ENCODE measurements around the gene SHISA3. TPM values are rescaled to one million over a fixed set of nuclear protein-coding genes. Genes with fewer than 3 reads are reported as not detected.

The SHISA3 gene
- total and polyA plus RNA-seq, 2 of the 8 experiments (the other 6 are each of a cell fraction or from before 2014, with no cell fraction given), result 2.0 to 9.3 TPM

DNA sequence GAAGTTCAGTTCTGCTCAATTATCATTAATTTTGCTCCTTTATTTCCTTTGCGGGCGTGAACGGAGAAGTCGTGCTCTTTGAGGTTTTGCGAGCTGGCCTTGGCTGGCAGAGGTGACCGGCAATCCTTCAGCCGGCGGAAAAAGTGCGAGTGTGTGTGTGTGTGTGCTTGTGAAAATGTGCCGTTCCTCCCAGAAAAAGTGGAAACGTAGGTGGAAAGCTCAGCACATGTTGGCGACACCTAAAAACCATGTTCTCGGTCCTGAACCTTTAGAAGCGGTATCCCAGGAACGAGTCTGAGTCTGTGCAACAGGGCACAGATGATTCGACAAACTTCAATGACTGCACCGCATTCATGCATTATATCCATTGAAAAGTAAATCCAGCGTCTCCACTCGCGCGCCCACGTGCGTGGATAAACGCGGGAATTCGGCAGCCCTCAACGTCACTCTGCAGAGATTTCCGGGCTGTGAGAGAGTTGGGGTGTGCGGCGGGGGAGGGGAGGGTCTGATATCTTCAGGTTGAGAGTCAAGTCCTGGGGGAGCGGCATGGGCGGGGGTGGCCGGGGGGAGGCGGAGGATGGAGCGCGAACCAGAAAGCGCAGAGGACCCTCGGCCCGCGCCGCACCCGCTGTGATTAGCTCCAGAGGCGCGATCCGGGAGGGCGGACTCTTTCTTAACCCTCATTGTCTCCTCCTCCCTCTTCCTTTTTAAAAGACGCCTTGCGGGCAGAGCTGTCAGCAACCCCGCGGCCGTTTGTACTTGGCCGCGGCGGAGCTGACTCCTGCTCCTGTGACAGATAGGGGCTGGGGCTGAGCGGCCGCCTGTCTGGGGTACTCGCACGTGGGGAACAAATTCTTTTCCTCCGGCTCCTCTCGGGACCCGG lies at the start of gene SHISA3 (continued):
- peak; percentile 37; the same call in 1 of the 2 replicates for TF ChIP-seq BACH1 (IDR thresholded peaks at IDR 0.05; ENCODE audit: low read length)
- no peak for TF ChIP-seq TAF1 (IDR thresholded peaks at IDR 0.05; ENCODE audit: low read depth, low read length)
- TF ChIP-seq E2F6 (IDR thresholded peaks at IDR 0.05), result peak; percentile 96
- TF ChIP-seq, protein P1, sequence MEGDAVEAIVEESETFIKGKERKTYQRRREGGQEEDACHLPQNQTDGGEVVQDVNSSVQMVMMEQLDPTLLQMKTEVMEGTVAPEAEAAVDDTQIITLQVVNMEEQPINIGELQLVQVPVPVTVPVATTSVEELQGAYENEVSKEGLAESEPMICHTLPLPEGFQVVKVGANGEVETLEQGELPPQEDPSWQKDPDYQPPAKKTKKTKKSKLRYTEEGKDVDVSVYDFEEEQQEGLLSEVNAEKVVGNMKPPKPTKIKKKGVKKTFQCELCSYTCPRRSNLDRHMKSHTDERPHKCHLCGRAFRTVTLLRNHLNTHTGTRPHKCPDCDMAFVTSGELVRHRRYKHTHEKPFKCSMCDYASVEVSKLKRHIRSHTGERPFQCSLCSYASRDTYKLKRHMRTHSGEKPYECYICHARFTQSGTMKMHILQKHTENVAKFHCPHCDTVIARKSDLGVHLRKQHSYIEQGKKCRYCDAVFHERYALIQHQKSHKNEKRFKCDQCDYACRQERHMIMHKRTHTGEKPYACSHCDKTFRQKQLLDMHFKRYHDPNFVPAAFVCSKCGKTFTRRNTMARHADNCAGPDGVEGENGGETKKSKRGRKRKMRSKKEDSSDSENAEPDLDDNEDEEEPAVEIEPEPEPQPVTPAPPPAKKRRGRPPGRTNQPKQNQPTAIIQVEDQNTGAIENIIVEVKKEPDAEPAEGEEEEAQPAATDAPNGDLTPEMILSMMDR (IDR thresholded peaks at IDR 0.05; ENCODE audit: control extremely low read depth in 1 of 3, insufficient read depth in 1 of 3, low read depth in 1 of 3, low read length in 3 of 3), result no peak
- TF ChIP-seq ASH2L (IDR thresholded peaks at IDR 0.05; ENCODE audit: low read length), result no peak
- TF ChIP-seq SUZ12 (IDR thresholded peaks at IDR 0.05; ENCODE audit: low read length), result peak; percentile 85
- no peak for TF ChIP-seq SP1 (IDR thresholded peaks at IDR 0.05; ENCODE audit: low read depth, low read length)
- TF ChIP-seq SAP30 (IDR thresholded peaks at IDR 0.05; ENCODE audit: insufficient read depth, insufficient replicate concordance, low read length), result no peak
- TF ChIP-seq PHF8 (conservative IDR thresholded peaks at IDR 0.05; ENCODE audit: low read depth, low read length), result no peak
- TF ChIP-seq RAD21 (IDR thresholded peaks at IDR 0.05 in 1 of 2, conservative IDR thresholded peaks at IDR 0.05 in 1 of 2; ENCODE audit: low read depth in 2 of 2, low read length in 2 of 2), result no peak
- TF ChIP-seq SIN3A (conservative IDR thresholded peaks at IDR 0.05 in 1 of 2, IDR thresholded peaks at IDR 0.05 in 1 of 2; ENCODE audit: low read depth in 1 of 2, low read length in 2 of 2), result peak; percentile 76 to 88; a peak in 3 of 4 replicates
- peak; percentile 73 to 84 for TF ChIP-seq HDAC2 (IDR thresholded peaks at IDR 0.05; ENCODE audit: borderline replicate concordance in 1 of 2, low read depth in 2 of 2, low read length in 2 of 2)
- TF ChIP-seq TAF7 (optimal IDR thresholded peaks at IDR 0.05; ENCODE audit: borderline replicate concordance, low read depth, low read length), result no peak
- peak; percentile 92 for TF ChIP-seq RNF2 (IDR thresholded peaks at IDR 0.05; ENCODE audit: borderline replicate concordance, low read depth, low read length, missing control alignments, poor library complexity, severe bottlenecking)
- TF ChIP-seq GABPA (IDR thresholded peaks at IDR 0.05; ENCODE audit: borderline replicate concordance, insufficient read depth, low read length), result no peak
- no peak for TF ChIP-seq YY1 (IDR thresholded peaks at IDR 0.05; ENCODE audit: low read depth, low read length)
- TF ChIP-seq TBP (IDR thresholded peaks at IDR 0.05; ENCODE audit: low read depth, low read length), result no peak
- TF ChIP-seq MAFK (IDR thresholded peaks at IDR 0.05; ENCODE audit: low read depth, low read length), result no peak
- no peak for TF ChIP-seq CREB1 (IDR thresholded peaks at IDR 0.05)
